Measurements from ENCODE around the gene CST1.
"Not testable (repeated sequence)": the region's sequence is repeated elsewhere in the genome, so short reads cannot be mapped to it uniquely, and the experiment has no call there.

Gene CST1

GRCh38 chr20:23753589-23753988, 2.9 kb upstream of the CST1 start:
- DNase-seq (ENCODE audit: low read depth in 2 of 2) = peak in 1 of 2 donors; percentile 45
- no peak for TF ChIP-seq CTCF (IDR thresholded peaks at IDR 0.05; ENCODE audit: low read depth, low read length)
- H3K4me3 ChIP-seq (replicated peaks in 1 of 2; ENCODE audit: low read depth in 2 of 2, low read length in 2 of 2) = no peak overlapping the region

GRCh38 chr20:23753194-23753548, 2.4 kb upstream of the CST1 start:
- no peak for TF ChIP-seq CTCF (IDR thresholded peaks at IDR 0.05; ENCODE audit: low read depth, low read length)
- H3K4me3 ChIP-seq (replicated peaks in 1 of 2; ENCODE audit: low read depth in 2 of 2, low read length in 2 of 2) = no peak overlapping the region
- DNase-seq (ENCODE audit: low read depth in 2 of 2) = no peak

- no peak overlapping the region for H3K4me3 ChIP-seq (replicated peaks in 1 of 2; ENCODE audit: low read depth in 2 of 2, low read length in 2 of 2)
- DNase-seq (ENCODE audit: low read depth in 2 of 2) = no peak
- no peak for TF ChIP-seq CTCF (IDR thresholded peaks at IDR 0.05; ENCODE audit: low read depth, low read length)
Observed at GRCh38 chr20:23752481-23753193, 1.9 kb upstream of the CST1 start.

- no peak for DNase-seq (ENCODE audit: low read depth in 2 of 2)
- no peak for TF ChIP-seq CTCF (IDR thresholded peaks at IDR 0.05; ENCODE audit: low read depth, low read length)
- H3K4me3 ChIP-seq (replicated peaks in 1 of 2; ENCODE audit: low read depth in 2 of 2, low read length in 2 of 2) = no peak overlapping the region
Observed at GRCh38 chr20:23752019-23752418, 1.3 kb upstream of the CST1 start.

GRCh38 chr20:23749746-23750145, 989 bp downstream of the CST1 start:
- no peak for DNase-seq (ENCODE audit: low read depth in 2 of 2)
- TF ChIP-seq CTCF (IDR thresholded peaks at IDR 0.05; ENCODE audit: low read depth, low read length) = no peak
- no peak overlapping the region for H3K4me3 ChIP-seq (replicated peaks in 1 of 2; ENCODE audit: low read depth in 2 of 2, low read length in 2 of 2)

- not testable (repeated sequence) for DNase-seq (ENCODE audit: low read depth in 2 of 2); H3K4me3 ChIP-seq (replicated peaks in 1 of 2; ENCODE audit: low read depth in 2 of 2, low read length in 2 of 2)
Observed at GRCh38 chr20:23748975-23749374, 1.8 kb downstream of the CST1 start.

GRCh38 chr20:23747551-23747950, 3.2 kb downstream of the CST1 start:
- DNase-seq (ENCODE audit: low read depth in 2 of 2); H3K4me3 ChIP-seq (replicated peaks in 1 of 2; ENCODE audit: low read depth in 2 of 2, low read length in 2 of 2): not testable (repeated sequence)

GRCh38 chr20:23747092-23747491, 3.6 kb downstream of the CST1 start:
- not testable (repeated sequence) for DNase-seq (ENCODE audit: low read depth in 2 of 2); H3K4me3 ChIP-seq (replicated peaks in 1 of 2; ENCODE audit: low read depth in 2 of 2, low read length in 2 of 2)
